Cortex of kidney (tissue), 1 donor: Measurements from ENCODE around the gene WDHD1.
"Not testable (repeated sequence)": the region's sequence is repeated elsewhere in the genome, so short reads cannot be mapped to it uniquely, and the experiment has no call there.

ENCODE experiments used
- DNase-seq: peaks from one replicate; lab custom pipeline; 2025; lab: John Stamatoyannopoulos, UW

The WDHD1 gene

GRCh38 chr14:55048900-55049436 lies 22.1 kb upstream of the WDHD1 start:
- no peak for DNase-seq

GRCh38 chr14:55047301-55048053 lies 20.6 kb upstream of the WDHD1 start:
- DNase-seq = no peak

GRCh38 chr14:55045087-55045486 lies 18.2 kb upstream of the WDHD1 start:
- DNase-seq = no peak

GRCh38 chr14:55043528-55043927 lies 16.6 kb upstream of the WDHD1 start:
- no peak for DNase-seq

- DNase-seq = no peak
Observed at GRCh38 chr14:55038708-55039107, 11.8 kb upstream of the WDHD1 start.

GRCh38 chr14:55037995-55038394 lies 11.1 kb upstream of the WDHD1 start:
- DNase-seq = not testable (repeated sequence)

- no peak for DNase-seq
Observed at GRCh38 chr14:55031190-55031589, 4.3 kb upstream of the WDHD1 start.

GRCh38 chr14:55028476-55028875 lies 1.6 kb upstream of the WDHD1 start:
- DNase-seq = no peak

- DNase-seq = no peak
Observed at GRCh38 chr14:55028066-55028465, 1.2 kb upstream of the WDHD1 start.

- no peak for DNase-seq
Observed at GRCh38 chr14:55026441-55026792, 482 bp downstream of the WDHD1 start.

- DNase-seq = no peak
Observed at GRCh38 chr14:55025948-55026347, 951 bp downstream of the WDHD1 start.

GRCh38 chr14:55024365-55024764 lies 2.5 kb downstream of the WDHD1 start:
- DNase-seq = not testable (repeated sequence)

- no peak for DNase-seq
Observed at GRCh38 chr14:55019968-55020554, 6.8 kb downstream of the WDHD1 start.

- DNase-seq = no peak
Observed at GRCh38 chr14:55015006-55015405, 11.9 kb downstream of the WDHD1 start.

GRCh38 chr14:55005071-55005470 lies 21.8 kb downstream of the WDHD1 start:
- no peak for DNase-seq

GRCh38 chr14:55000381-55000780 lies 26.5 kb downstream of the WDHD1 start:
- no peak for DNase-seq

GRCh38 chr14:54985156-54985555 lies 41.7 kb downstream of the WDHD1 start:
- DNase-seq = no peak

- DNase-seq = no peak
Observed at GRCh38 chr14:54981698-54982097, 45.2 kb downstream of the WDHD1 start.

- DNase-seq = no peak
Observed at GRCh38 chr14:54979039-54979438, 47.9 kb downstream of the WDHD1 start.

- DNase-seq = no peak
Observed at GRCh38 chr14:54976316-54976715, 50.6 kb downstream of the WDHD1 start.

GRCh38 chr14:54975856-54976255 lies 51.0 kb downstream of the WDHD1 start:
- DNase-seq = no peak

- DNase-seq = no peak
Observed at GRCh38 chr14:54974788-54975414, 52.0 kb downstream of the WDHD1 start.

GRCh38 chr14:54967496-54967895 lies 59.4 kb downstream of the WDHD1 start:
- no peak for DNase-seq
